HG02870 (cell line): ENCODE data around the gene SESN1.
"Not testable (repeated sequence)": the region's sequence is repeated elsewhere in the genome, so short reads cannot be mapped to it uniquely, and the experiment has no call there.

Experiments
- ATAC-seq: cut with Tn5 transposase; IDR thresholded peaks from one replicate; pipeline ENCODE4 v1.9.1; 2021; ENCODE audit warnings: mild to moderate bottlenecking, moderate library complexity; ENCODE audit not compliant: unreplicated experiment

The SESN1 gene

DNA sequence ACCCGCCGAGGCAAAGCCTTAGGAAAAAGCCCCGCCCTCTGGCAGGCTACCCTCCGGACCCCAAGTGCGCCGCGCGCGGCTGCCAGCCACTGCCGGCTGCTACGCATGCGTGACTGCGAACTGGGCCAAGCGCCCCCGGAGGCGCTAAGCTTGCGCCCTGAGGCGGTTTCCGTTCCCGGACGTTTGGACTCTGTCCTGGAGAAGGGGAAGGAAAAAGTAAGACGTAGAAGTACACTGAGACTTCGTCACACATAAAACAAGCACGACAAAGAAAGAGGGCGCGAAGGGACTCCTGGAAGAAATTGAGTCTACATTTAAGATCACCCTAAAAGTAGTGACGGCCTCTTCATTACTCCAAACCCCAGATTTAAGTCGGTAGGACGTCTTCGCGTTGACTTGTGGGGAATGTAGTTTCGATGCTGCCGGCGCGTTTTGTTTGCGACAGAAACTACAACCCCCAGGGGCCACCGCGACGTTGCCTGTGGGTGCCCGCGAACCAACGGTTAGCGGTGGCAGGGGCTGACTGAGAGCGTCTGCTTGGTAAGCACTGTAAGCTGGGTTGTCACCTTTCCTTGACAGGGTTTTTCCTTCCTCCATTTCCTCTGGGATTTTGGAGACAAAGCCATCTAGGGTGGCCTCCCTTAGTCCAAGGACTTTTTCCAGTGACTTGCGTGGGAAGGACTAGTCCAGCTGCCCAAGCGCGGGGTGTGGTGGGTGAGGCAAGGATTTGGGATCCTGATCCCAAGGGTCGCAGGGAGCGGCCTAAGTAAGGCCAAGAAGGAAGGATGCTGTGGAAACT is 589 bp upstream of the SESN1 start, which contains the start of gene CEP57L1:
TSS of gene CEP57L1 (plus strand) at position 472 of the 799 bp plus-strand sequence. CDS start 49,715 bp downstream, outside the sequence.
- ATAC-seq = peak; percentile 69

DNA sequence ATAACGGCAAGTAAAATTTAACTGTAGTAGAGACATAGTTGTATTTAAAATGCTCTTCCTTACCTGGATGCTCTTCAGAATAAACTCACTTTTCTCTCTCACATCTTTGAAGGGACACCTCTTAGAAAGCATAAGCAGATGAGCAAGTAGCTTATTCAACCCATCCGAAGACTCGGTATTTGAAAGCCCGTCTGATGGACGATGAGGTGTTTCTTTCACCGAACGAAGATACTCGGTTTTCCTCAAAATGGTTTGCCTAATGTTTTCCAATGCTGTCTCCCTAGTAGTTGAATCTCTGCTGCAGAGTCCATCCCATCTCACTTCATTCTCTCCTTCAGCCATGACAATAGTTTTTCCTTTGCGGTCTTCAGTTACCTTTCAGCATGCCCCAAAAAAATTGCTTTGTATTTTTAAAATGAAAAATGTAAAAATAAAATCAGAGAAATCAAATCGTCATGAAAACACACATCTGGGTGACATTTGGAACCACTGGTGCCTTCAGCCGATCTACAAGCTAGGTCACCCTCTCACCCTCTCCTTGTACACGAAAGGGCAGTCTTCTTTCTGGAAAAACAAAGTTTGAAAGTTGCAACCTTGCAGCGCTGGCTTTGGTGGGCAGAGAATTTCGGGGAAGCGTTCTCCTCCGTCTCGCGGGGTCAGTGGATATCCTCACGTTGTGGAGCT is 772 bp downstream of the SESN1 start:
- peak; percentile 1 for ATAC-seq

DNA sequence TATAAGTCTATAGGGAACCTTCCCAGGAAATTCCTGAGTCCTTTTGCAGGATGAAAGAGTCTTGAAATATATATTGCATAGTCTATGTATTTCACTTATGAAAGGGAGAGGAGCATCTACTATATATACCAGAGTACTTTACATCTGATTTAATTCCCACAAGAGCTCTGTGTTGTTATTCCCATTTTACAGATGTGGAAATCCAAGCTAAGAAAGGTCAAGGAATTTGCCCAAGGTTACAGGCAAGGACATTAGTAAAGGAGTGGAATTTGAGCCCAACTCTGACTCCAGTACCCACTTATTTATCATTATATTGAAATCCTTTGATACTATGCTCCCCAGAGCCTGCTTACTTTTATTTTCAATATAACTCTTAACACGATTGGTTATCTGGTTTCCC is 2.6 kb downstream of the SESN1 start:
- no peak for ATAC-seq

DNA sequence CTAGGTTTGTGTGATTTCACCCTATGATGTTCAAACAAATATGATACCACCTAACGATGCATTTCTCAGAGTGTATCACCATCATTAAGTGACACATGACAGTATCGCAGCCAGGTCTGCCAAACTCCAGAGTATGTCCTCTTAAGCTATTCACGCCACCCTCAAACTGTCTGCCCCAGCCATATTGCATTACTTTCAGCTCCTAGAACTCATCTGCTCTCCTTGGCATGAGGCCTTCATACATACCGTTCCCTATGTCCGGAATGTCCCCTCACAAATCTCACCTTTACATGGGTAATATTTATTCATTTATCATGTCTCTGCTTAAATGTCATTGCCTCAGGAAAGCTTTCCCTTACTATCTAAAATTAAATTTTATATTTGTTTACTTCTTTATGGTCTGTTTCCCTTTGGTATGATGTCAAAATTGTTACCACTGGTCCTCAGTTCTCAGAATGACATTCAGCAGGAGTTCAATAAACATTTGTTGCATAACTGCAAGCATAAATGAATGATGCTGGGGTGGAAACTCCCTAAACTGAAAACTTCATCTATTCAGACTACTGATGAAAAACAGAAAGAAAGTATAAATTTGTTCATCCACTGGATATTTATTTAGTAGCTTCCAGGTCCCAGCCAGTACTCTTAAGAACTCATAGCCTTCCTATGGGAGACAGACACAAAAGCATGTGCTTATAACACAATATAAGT is 3.2 kb downstream of the SESN1 start:
- no peak for ATAC-seq

DNA sequence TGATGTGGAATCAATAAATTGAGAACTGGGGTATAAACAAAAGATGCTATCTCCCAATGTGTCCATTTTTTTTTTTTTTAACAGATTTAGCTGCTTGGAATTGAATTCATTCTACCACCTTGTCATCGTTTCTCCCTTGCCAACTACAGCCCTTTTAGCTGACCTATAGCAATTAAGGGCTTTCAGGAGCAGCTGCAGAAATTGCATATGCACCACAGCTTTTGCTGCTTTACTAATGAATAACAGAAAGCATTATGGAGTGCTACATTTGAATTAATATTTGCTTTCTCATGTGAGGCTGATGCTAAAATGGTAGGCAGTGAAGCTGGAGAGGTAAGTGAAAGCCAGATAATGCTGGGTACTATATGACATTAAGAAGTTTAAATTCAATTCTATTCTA is 5.7 kb downstream of the SESN1 start:
- no peak for ATAC-seq

DNA sequence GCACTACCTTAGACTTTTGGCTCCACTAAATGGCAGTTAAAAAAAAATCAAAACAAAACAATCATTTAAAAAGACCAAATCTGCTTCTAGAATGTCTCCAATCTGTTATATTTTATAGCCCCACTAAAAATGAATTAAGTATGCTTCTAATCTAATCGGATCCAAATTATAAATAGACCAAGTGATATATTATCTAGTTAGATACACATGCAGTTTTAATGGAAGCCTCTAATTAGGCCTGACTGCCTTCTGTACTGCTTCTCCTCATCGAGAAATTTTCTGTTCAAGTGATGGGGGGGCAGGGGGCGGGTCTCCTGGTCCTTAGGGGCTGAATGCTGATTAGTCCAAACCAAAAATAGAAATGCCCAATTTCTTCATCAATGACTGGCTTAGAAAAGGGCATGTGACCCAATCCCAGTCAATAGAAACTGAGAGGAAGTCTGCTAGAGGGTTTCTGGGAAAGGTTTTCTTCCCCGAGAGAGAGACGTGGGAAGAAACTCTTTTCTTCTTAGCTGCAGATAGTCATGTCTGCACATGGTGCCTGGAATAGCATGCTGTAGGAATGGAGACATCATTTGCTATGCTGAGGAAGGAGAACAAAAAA is 6.9 kb downstream of the SESN1 start:
- no peak for ATAC-seq

DNA sequence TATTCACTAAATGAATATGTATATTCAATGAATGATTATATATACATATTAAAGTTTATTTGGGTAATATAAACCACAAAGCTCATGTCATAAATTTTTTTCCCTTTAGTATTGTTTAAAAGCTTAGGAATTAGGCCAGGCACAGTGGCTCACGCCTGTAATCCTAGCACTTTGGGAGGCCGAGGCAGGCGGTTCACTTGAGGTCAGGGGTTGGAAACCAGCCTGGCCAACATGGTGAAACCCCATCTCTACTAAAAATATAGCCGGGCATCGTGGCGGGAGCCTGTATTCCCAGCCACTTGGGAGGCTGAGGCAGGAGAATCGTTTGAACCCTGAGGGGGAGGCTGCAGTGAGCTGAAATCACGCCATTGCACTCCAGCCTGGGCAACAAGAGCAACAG is 10.5 kb downstream of the SESN1 start:
- not testable (repeated sequence) for ATAC-seq

DNA sequence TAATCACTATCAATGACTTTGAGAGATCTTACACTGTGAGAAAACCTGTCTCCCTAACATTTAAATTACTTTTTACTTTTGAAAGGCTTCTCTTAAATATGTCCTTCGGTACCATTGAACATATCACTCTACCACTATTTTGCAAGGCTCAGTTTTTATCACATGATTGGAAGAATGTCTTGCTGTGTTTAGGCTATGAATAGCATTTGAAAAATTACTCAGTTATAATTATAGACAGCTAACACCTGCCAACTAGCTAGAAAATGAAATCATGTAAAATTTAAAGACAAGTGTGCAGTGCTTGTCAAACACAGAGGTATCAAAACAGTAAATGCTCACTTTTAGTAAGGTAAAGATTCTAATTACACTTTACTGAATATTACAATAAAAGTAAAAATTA is 11.0 kb downstream of the SESN1 start:
- peak; percentile 45 for ATAC-seq

DNA sequence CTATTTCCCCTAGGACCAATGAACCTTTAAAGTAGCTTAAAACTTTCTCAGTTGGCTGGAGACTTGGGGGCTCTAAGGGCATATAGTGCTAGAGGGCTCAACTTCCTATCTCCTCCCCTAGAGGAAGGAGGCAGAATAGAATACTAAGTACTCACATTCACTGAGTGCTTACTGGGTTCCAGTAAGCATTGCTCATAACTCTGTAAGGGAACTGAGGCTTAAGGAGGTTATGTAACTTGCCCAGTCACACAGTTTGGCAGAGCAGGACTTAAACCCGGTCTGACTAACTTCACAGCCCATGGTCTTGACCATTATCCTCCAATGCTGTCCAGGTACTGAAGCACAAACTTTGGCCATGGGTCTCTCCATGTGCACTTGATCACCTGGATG is 12.5 kb downstream of the SESN1 start:
- ATAC-seq = no peak

DNA sequence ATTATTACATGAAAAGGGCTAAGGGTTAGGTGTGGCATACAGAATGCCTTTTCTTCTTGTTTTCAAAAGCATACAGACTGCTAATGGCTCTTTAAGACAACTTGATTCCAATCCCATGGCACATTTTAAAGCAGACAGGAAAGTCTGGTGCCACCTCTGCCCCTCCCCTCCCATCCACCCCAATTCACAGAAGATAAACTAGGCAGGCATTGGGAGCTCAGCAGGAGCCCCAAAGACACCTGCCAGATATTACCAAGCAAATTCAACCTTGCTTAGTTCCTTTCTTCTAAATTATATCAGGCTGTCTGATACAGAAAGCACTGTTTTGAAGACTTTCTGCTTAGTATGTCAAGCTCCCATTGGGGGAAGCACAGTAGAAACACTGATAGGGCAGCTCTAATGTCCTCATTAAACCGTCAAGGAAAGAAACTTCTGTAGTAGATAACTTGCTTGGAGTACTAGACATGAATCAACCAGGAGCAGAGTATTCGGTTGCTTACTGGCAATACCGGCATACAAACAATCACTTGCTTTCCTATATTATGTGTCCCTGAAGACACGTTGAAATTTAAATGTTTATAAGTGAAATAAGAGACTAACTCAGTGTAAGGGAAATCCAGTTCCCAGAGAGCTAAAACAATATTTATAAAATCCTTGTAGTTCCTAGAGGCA is 13.0 kb downstream of the SESN1 start:
- no peak for ATAC-seq

DNA sequence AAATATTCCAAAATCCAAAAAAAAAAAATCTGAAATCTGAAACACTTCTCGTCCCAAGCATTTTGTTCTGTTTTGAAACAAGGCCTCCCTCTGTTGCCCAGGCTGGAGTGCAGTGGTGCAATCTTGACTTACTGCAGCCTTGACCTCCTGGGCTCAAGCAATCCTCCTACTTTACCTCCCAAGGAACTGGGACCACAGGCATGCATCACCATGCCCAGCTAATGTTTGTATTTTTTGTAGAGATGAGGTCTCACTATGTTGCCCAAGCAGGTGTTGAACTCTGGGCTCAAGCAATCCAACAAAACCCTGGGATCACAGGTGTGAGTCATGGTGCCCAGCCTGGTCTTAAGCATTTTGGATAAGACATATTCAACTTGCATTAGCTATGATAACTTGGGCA is 13.6 kb downstream of the SESN1 start:
- ATAC-seq = no peak

DNA sequence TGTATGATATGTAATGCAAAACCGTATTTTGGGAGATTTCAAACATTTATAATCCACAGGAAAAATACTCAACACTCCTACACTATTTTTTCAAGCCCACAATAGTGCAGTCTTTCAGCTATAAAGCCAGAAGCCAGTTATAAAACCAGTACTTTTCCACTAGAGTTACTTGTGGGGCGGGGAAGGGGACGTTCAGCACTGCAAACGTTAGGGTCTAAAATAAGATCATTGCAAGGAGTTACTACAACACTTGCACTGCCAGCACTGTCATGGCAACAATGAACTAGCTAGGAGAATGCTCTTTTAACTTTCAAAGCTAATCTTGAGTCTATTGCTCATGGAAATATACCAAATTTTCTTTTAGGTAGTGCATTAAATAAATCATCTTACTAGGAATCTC is 14.7 kb downstream of the SESN1 start:
- ATAC-seq = no peak

DNA sequence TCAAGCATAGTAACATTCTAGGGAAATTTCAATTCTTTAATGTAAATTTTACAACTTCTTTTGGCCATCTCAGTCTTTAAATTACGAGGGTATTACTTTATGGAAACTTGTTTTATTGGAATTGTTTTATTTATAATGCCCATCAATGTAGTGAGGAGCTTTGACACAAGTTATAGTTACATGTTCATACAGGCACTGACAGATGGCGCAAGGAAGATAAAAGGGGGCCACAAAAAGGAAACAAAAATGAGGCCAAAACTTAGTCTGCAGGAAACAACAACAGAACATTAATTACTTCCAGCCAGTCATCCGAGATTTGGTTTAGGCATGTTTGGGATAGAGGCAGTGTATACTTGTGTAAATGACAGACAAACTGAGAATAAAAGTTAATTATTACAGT is 18.3 kb downstream of the SESN1 start:
- no peak for ATAC-seq

DNA sequence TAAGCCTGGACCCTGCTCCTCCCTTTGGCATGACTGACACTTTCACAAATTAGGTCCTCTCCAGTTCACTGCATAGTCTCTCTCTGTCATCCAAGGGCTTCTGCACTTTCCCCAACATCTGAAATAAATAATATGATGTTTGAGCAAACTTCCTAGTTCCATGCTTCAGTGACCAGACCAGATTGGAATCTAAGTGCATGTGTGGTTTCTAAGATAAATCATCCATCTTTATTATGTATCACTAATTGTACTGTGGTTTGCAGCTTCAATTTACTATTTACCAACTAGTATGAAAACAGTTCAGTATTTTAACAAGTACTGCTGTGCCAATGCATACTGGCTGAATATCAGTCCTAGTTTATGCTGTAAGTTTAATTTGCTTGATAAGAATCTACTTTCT is 18.7 kb downstream of the SESN1 start:
- no peak for ATAC-seq

DNA sequence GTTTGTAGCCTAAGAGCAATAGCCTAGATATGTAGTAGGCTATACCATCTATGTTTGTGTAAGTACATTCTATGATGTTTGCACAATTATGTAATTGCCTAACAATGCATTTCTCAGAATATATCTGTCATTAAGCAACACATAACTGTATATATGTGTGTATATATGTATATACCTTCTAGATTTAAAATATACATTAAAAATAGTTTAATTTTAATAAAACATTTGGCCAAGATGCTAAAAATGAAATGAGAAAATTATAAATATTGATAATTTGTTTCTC is 20.6 kb downstream of the SESN1 start:
- ATAC-seq = no peak

DNA sequence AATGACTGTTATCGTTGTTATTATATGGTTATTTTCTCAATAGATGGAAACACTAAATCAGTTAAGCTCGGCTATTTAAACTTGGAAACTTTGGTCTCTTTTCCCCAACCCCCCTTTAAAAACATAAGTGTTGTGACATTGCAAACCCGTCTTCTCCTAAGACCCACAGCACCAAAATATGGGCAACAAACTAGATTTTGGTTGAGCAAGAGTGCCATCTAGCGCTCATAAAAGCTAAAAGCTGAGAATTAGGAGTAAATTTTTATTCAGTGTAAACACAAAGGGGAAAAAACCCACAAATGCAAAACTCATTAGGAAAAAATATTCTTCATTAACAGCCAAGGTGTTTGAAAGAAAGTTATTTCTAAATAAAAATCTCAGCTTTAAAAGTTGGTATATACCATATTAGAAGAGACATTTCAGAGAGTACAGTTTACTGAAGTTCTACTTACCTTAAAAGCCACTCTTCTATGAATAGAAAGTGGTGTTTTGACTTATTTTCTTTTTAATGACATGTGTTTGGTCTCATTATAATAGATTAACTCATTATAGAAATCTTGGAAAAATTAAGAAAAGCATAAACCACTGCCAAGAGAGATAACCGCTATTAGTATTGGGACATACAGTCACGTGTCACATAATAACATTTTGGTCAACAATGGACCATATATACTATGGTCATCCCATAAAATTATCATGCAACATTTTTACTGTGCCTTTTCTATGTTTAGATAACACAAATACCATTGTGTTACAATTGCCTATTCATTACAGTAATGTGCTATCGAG is 21.1 kb downstream of the SESN1 start:
- no peak for ATAC-seq

DNA sequence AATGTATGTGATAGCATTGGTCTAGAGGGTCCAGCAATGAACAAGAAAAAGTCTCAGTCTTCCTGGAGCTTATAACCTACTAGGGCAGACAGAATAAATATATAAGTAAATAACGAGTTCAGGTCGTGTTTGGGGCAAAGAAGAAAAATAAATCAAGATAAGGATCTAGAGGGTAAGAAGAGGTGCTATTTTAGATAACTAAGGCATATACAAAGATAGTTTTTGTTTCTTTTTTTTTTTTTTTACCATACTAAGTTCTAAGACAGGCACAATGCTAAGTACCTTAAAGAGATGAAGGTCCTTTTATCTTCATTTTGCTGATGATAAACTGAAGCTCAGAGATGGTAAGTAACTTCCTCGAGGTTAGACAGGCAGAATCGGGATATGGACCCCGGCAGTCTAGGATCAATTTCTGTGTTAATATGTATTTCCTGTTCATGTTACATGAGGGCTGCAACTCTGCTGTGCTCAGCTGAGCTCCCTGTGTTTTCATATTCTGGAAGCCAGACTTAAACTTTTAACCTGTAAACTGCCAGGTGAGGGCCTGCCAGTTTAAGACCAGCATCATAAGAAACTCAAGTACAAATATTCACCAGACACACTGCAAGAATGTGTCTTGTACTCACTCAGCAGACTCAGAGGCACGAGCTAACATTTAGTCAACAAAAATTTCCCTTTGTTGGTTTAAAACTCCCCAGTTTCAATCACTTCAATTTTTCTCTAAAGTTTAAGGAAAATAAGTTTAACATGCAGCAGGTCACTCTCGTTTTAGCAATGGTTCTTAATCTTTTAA is 23.3 kb downstream of the SESN1 start:
- no peak for ATAC-seq

DNA sequence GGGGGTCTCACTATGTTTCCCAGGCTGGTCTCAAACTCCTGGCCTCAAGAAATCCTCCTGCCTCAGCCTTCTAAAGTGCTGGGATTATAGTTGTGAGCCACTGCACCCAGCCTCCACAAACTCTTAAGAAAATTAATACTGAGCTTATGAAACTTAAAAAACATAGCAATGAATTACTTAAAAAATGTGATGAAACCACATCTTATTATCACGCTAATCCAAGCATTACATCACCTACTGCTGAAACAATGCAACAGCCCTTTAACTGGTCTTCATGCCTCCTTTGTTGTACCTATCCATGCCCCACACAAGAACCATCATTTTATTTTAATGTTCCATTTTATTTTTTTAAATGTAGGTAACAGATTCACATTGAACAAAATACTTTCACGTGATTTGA is 24.9 kb downstream of the SESN1 start:
- no peak for ATAC-seq

DNA sequence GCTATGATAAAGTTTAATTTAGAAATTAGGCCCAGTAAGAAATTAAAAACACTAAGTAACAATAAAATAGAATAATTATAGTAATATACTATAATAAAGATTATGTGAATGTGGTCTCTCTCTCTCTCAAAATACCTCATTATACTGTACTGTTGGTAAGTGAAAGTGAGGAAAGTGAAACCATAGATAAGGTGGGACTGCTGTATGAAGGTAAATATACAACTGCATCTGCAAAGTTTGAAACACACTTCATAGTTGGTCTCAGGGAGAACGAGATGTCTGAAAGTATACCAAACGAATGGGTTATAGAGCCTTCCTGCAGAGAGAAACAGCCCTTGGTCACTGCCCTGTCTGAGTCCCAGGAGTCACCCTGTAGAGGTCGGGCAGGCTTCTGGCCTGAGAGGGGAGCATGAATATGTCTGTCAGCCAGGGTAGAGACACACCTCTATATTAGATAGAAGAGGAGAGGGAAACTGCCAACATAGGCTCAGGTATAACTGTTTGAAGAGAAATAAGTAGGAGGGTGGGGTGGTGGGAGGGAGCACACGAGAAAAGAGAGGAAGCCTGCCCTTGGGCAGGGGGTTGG is 31.8 kb downstream of the SESN1 start:
- no peak for ATAC-seq
